Ramos (cell line): Measurements from ENCODE around the gene EBLN2.
"Not testable (repeated sequence)": the region's sequence is repeated elsewhere in the genome, so short reads cannot be mapped to it uniquely, and the experiment has no call there.

ENCODE experiments used
- in situ Hi-C: fragments of 300-500 bp; cut with MboI; formaldehyde crosslinking; loops from one replicate; pipeline ENCODE4 v1.14.3; 2022; ENCODE audit warnings: low sequenced_read_pairs; ENCODE audit not compliant: unreplicated experiment

EBLN2 gene

GRCh38 chr3:73056845-73057150 is 4.7 kb upstream of the EBLN2 start:
- in situ Hi-C loops, result no loop called here

DNA sequence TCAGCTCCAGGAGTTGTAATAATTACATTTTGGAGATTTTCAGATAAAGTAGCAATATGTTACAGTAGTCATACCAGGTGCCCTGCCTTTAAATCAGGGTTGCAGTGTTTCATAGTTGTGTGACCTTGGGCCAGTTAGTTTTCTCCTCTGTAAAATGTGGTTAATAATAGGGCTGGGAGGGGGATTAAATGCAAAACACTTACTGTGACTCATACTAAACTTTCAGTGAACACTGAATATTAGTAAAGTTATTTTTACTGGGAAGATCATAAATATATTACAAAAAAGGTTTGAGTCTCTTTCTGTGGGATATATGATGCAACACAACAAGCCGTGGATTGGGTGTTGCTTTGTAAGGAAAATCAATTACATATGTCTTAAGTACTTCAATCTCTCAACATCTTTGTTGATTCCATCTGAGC is 1.1 kb upstream of the EBLN2 start:
- in situ Hi-C loops, result no loop called here

GRCh38 chr3:73066243-73066642 is 4.8 kb downstream of the EBLN2 start:
- in situ Hi-C loops, result not testable (repeated sequence)

DNA sequence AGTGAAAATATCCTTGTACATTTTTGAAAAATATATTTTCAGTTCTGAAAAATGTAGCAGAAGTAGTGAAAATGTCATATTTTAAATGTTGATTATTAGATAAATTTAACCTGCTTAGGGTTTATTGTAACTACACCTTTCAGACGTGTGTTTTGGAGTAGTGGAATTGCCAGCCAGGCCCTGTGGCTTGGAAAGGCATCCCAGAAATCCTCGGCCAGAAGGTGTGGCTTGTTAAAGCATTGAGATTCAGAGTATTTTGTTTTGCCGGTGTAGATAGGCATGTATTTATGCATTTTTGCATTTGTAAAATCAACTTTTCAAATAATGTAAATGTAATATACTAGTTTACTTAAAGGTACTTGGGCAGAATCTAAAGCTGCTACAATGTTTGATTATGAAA is 7.0 kb downstream of the EBLN2 start:
- in situ Hi-C loops, result no loop called here

DNA sequence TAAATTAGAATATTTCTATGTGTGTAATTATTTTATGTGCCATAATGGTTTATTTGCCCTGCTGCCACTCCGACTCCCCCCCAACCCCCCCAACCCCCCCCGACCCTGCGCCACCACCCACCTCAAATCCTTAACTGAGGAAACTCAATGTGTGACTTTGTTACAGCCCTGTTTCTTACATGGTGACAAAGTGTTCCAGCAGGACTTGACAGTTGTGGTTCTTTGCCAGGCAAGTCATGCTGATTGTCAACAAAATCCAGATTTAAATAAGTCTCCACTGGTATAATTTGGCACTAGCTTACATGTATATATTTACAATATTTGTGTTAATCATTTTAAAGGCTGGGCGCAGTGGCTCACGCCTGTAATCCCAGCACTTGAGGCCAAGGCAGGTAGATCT is 7.7 kb downstream of the EBLN2 start:
- in situ Hi-C loops, result no loop called here

DNA sequence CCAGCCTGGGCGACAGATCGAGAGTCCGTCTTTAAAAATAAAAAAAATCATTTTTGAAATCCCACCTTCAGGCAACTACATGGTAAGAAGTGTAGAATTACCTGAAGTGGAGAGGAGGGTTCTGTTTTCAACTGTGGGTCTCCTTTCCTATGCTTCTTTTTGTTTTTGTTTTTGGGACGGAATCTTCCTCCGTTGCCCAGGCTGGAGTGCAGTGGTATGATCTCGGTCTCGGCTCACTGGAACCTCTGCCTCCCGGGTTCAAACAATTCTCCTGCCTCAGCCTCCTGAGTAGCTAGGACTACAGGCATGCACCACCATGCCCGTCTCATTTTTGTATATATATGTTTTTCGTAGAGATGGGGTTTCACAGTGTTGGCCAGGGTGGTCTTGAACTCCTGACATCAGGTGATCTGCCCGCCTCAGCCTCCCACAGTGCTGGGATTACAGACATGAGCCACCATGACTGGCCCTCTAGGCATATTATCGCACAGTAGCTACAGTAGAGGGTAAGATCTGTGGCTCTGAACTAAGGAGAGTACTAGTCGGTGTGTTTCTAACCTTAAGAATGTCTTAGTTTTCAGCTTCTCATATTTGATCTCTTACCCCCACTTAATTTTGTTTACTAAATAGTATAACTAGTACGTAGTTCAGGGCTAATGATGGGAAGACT is 8.5 kb downstream of the EBLN2 start:
- in situ Hi-C loops, result no loop called here

DNA sequence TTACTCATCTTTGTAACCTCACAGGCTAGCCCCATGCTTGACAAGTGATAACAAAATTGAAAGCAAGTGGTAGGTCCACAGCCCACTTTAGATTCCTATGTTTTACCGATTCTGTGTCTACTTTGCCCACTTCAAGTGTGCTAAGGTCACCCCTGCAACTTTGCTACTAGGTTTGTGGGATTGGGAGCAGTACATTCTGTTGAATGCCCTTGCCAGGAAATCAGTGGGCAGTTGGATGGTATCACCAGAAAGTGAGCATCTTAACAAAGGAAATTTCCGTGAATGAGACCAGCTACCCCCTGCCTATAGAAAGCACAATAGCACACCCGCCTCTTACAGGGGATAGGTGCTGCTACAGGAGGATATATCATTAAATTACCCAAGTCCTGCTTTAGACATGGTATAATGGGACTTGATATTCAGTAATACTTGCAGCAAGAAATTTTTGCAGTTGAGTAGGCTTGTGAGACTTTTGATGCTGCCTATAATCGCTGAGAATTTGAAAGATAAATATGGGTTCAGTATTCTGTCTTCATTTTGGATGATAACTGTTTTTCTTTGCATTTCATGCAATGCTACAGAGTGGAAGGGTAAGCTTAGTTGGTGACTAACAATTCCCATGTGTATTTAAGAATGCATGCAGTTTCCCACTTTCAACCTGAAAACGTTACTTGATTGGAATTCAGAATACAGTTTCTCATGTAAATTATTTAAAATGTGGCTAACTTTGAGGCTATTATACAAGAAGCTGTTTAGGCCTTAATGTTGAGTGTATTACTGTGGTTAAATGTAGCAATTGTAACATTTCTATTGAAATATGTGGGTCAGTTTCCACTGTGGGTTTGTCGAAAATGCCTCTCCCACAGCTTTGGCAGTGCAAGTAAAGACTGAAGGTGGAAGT is 9.5 kb downstream of the EBLN2 start:
- in situ Hi-C loops, result no loop called here

DNA sequence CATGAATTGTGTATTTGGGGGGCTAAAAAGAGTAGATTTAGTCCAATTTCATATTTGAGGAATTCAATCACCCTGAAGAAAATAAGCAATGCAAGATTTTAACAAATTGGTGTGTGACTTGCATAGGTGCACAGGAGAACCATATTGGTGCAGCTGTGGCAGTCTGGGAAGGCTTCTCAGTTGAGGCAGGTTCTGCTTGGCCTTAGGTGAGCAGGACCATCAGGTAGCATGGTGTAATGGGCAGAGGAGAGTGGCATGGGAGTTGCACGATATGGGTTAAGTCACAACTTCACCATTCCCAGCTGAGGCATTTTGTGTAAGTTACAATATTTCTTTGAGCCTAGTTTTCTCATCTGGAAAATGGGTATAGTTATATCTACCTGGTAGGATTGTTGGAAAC is 10.5 kb downstream of the EBLN2 start:
- in situ Hi-C loops, result no loop called here

DNA sequence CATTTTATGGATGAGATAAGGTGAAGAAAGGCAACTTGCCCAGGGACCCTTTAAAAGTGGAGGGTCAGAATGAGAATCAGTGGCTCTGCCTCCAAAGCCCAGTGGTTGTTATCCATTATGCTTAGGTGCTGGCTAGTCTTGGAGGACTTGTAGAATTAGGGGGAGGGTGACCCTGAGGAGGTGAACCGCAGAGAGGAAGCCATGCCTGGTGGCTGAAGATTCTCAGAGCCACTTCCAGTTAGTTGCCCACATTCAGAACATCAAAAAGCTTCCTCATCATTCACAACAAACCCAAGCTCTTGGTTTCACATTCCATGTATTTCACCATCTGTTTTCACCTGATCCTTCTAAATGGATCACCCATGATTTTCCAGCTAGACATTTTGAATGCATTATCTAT is 11.2 kb downstream of the EBLN2 start:
- in situ Hi-C loops, result no loop called here

- in situ Hi-C loops, result no loop called here
These were observed 11.7 kb downstream of the EBLN2 start for GRCh38 chr3:73073091-73073707.

DNA sequence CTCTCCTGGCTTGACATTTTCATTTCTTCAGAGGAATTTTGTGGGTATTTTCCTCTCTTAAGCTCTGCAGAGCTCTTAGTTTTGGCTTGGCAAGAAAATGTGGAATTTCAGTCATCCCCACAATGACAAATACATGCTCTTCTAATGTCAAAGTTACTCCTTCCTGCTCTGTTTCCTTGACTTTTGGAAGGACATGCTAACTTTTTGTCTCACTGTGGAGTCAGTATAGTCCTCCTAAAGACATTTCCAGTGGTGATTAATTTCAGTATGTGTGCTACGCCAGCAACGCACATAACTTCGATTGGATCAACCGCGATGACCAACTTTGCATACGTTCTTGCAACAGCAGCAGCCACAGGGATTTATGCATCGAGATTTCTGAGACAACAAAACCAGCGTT is 13.3 kb downstream of the EBLN2 start:
- in situ Hi-C loops, result loop anchor here (5.0 to 25.0 kb wide), 2 partner anchors 137 to 1362 kb away; no protein-coding TSS in a partner anchor

GRCh38 chr3:73080216-73080966 is 18.9 kb downstream of the EBLN2 start:
- in situ Hi-C loops, result loop anchor here (10.0 to 25.0 kb wide), 2 partner anchors 406 to 1368 kb away; no protein-coding TSS in a partner anchor

- in situ Hi-C loops, result loop anchor here (10.0 to 25.0 kb wide), 2 partner anchors 406 to 1369 kb away; no protein-coding TSS in a partner anchor
These were observed 19.7 kb downstream of the EBLN2 start for GRCh38 chr3:73081140-73081539.

DNA sequence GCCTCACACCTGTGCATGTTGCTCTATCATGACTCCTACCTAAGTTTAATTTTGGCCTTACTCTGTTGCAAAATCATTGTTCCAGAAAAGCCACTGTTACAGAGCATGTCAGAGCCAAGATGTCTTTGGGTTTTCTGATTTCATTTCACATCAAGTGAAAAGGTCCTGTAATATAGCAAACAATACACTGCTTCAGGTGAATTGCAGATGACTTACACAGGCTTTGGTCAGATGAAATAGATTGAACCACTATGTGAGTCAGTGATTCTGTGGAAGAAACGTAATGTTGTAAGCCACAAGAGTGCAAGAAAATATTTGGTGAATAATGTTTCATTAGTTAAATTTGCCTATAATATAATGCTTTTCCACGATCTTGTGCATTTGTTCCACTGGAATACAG is 22.7 kb downstream of the EBLN2 start:
- in situ Hi-C loops, result loop anchor here (10.0 to 25.0 kb wide), 2 partner anchors 409 to 1372 kb away; no protein-coding TSS in a partner anchor

DNA sequence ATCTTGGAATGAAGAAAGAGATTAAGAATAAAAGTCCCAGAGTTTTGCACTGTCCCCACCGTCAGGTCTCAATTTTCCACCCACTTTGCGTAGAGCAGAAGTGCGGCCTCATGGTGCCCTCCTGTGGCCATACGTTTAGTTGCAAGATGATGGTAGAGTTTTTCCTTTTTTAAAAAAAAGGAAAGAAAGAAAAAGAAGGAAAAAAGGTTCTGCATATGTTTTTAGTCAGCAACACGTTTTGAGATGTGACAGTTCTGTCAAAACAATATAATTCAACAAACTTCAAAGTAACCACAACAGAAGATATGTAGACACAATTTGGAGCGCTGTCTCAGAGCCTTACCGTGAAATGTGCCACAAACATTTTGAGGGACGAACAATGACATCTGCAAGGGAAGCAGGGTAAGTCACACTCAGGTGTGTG is 24.6 kb downstream of the EBLN2 start:
- in situ Hi-C loops, result loop anchor here (10.0 to 25.0 kb wide), 2 partner anchors 411 to 1374 kb away; no protein-coding TSS in a partner anchor

- in situ Hi-C loops, result loop anchor here (25.0 kb wide), 1 partner anchor 1382 kb away; no protein-coding TSS in a partner anchor
These were observed 32.7 kb downstream of the EBLN2 start for GRCh38 chr3:73094129-73094528.

DNA sequence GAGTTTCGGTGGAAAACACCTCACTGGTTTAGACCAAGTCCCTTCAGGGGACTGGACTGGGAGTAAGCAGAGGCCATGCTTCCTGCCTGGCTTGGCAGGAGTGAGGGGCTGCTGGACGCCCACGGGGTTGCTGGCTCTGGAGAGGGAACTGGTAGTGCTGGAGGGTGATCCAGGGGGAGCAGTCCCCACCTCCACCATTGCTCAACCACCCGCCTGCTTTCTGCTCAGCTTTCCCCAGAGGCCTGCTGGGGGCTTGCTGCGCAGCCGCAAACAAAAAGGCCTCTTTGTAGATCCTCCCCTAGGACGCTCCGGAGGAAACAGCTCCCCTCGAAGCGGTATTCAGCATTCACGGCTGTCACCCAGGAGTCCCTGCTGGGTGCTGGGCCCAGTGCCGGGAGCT is 33.5 kb downstream of the EBLN2 start:
- in situ Hi-C loops, result loop anchor here (5.0 to 25.0 kb wide), 2 partner anchors 407 to 1383 kb away; no protein-coding TSS in a partner anchor

DNA sequence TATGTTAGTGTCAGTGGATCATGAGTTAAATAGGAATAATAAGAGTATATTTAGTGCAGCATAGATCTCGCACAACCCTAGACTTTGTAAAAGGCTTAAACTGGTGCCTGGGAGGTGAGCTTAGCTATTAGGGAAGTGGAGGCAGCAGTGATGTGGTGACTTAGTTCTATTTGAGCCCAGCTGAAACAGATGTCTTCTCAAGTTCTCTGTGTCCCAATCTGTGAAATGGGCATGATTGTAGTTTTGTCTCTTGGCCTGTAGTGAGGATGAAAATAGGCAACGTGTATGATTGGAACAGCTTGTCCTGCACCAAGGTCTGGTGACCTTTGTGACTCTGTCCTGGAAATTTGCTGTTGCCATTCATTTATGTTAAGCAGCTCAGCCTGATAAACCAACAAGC is 34.7 kb downstream of the EBLN2 start:
- in situ Hi-C loops, result loop anchor here (5.0 to 25.0 kb wide), 2 partner anchors 406 to 1384 kb away; no protein-coding TSS in a partner anchor

DNA sequence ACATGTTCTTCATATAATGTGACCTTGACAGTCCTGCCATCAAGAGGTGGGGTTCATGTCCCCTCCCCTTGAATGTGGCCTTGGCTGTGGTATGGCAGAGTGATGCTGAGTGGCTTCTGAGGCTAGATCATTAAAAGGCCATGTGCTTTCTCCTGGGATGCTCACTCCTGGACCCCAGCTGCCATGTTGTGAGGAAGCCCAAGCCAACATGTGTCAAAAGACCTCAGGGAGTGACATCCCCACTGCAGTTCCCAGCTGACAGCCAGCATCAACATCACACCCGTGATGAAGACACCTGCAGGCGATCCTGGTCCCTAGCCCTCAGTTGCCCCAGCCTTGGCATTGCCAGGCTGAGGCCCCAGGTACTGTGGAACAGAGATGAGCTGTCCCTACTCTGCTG is 36.6 kb downstream of the EBLN2 start:
- in situ Hi-C loops, result loop anchor here (5.0 to 25.0 kb wide), 2 partner anchors 404 to 1386 kb away; no protein-coding TSS in a partner anchor

DNA sequence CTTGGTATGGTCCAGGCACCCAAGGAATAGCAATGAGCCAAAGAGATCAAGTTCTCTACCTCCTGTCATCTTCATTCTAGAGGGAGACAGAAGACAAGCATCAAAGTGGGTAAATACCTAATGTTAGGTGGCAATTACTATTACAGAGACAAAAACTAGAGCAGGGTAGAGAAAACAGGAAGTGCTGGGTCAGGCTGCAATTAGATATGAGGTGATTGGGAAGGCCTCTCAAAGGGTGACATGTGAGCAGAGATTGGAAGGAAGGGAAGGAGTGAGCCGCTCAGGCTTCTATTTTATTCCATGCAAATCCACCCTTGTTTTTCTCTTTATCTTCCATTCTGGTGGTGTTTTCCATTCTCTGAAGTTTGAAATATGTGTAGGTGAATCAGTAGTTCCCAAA is 37.4 kb downstream of the EBLN2 start:
- in situ Hi-C loops, result loop anchor here (5.0 to 25.0 kb wide), 2 partner anchors 403 to 1387 kb away; no protein-coding TSS in a partner anchor
